Fibroblast of skin of right biceps (primary cell): ENCODE results near the gene B2M.
"Not testable (repeated sequence)": the region's sequence is repeated elsewhere in the genome, so short reads cannot be mapped to it uniquely, and the experiment has no call there.

ENCODE experiments used
- DNase-seq: peaks from one replicate; pipeline ENCODE4 v3.0.0-alpha.2; 2013

B2M gene

DNA sequence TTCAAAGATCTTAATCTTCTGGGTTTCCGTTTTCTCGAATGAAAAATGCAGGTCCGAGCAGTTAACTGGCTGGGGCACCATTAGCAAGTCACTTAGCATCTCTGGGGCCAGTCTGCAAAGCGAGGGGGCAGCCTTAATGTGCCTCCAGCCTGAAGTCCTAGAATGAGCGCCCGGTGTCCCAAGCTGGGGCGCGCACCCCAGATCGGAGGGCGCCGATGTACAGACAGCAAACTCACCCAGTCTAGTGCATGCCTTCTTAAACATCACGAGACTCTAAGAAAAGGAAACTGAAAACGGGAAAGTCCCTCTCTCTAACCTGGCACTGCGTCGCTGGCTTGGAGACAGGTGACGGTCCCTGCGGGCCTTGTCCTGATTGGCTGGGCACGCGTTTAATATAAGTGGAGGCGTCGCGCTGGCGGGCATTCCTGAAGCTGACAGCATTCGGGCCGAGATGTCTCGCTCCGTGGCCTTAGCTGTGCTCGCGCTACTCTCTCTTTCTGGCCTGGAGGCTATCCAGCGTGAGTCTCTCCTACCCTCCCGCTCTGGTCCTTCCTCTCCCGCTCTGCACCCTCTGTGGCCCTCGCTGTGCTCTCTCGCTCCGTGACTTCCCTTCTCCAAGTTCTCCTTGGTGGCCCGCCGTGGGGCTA lies at the start of gene B2M, which contains the start of gene PATL2:
Gene B2M (plus strand): TSS at position 422 of the 647 bp plus-strand sequence. CDS start 30 bp downstream, at position 452.
Gene PATL2 (minus strand): TSS at position 228 of the 647 bp plus-strand sequence. CDS start 34,833 bp downstream, outside the sequence.
- peak; percentile 96 for DNase-seq

GRCh38 chr15:44661576-44661975 lies 49.7 kb upstream of the B2M start:
- DNase-seq = no peak

GRCh38 chr15:44662478-44663409 lies 48.6 kb upstream of the B2M start:
- DNase-seq = peak; percentile 35

DNA sequence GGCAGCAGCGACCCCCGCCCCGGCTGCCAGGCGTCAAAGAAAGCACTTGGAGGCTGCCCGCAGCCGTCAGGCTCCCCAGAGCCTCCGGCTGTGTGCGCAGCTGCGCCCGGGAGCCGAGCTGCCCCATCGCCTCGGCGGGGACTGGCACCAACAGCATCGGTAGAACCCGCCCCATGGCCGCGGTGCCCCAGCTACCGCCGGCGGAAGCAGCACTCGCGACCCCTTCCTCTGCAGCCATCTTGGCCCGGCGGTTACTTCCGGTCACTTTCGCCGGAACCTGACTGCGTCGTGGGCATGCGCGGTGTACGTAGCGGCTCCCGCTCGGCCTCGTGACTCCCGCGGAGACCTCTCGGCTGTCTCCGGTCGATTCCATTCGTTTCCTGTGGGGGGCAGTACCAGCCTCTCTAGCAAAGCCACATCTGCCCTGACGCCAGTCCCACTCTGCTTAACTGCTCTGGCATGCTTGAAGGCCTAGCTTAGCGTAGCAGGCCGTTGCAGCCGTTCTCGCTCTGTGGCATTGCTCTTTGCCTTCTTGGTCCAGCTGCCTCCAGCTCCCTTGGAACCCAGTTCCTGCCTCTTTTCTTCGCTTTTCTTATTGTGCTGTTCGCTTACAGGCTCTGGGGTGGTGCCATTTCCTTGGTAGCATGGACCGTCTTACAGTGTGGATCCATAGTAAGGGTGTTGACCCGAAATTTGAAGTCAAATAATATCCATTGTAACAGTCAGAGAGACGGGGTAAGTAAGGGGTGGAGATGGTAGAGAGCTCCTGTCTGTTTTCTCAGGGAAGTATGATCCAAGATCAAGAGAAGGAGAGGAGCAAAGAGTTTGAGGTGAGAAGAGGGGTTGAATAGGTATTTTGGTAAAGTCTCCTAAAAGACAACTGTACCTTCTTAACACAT lies 47.7 kb upstream of the B2M start, which contains the start of gene SPG11:
Gene SPG11 (minus strand): TSS at position 253 of the 899 bp plus-strand sequence. CDS start 15 bp downstream, at position 238.
- DNase-seq = peak; percentile 97

DNA sequence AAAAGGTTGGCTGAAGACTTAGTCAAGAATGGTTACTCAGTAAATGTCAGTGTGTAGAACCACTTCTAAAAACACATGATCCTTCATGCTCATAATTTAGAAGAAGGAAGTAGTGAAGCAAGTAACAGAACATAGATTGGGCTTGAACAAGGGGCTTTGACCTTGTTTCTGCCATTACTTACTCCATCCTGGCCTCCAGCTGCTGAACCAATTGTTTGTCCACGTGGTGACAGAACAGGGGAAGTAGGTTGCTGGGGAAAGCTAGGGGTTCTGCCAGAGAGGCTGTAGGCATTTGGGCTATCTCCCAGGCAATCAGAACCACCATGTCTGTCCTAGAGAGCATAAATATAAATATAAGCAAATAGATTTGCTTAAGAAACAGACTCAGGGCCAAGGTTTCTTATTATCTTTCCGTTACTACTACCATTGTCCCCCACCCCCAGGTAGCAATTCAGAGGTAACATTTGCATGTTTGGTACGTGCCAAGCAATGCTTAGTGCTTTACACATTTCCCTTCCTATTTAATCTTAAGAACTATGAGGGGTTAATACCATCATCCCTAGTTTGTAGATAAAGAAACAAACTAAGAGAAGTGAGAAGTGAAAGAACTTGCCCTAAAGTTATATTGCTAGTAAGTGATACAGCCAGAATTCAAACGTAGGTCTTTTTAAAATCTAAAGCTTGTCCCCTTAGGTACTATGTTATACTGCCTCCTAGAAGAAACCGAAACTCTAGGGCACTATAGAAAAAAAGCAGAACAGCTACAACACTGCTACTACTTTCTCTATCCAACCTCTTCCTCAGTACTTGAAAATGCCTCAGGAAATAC lies 44.9 kb upstream of the B2M start:
- no peak for DNase-seq

GRCh38 chr15:44667039-44667360 lies 44.3 kb upstream of the B2M start:
- no peak for DNase-seq

- DNase-seq = no peak
Observed at GRCh38 chr15:44668921-44669320, 42.4 kb upstream of the B2M start.

GRCh38 chr15:44670087-44670950 lies 41.0 kb upstream of the B2M start:
- no peak for DNase-seq

GRCh38 chr15:44673639-44674038 lies 37.7 kb upstream of the B2M start:
- no peak for DNase-seq

GRCh38 chr15:44675911-44676310 lies 35.4 kb upstream of the B2M start:
- DNase-seq = no peak

- no peak for DNase-seq
Observed at GRCh38 chr15:44676676-44677075, 34.6 kb upstream of the B2M start.

- DNase-seq = no peak
Observed at GRCh38 chr15:44682211-44682610, 29.1 kb upstream of the B2M start.

- DNase-seq = not testable (repeated sequence)
Observed at GRCh38 chr15:44682809-44683682, 28.3 kb upstream of the B2M start.

DNA sequence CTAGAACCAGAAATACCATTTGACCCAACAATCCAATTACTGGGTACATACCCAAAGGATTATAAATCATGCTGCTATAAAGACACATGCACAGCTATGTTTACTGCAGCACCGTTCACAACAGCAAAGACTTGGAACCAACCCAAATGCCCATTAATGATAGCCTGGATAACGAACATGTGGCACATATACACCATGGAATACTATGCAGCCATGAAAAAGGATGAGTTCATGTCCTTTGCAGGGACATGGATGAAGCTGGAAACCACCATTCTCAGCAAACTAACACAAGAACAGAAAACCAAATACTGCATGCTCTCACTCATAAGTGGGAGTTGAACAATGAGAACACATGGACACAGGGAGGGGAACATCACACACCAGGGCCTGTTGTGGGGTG lies 22.0 kb upstream of the B2M start:
- DNase-seq = not testable (repeated sequence)

GRCh38 chr15:44690245-44690644 lies 21.1 kb upstream of the B2M start:
- not testable (repeated sequence) for DNase-seq

GRCh38 chr15:44692659-44693058 lies 18.7 kb upstream of the B2M start:
- DNase-seq = no peak

GRCh38 chr15:44694416-44694815 lies 16.9 kb upstream of the B2M start:
- DNase-seq = no peak

- no peak for DNase-seq
Observed at GRCh38 chr15:44695294-44695693, 16.0 kb upstream of the B2M start.

- DNase-seq = no peak
Observed at GRCh38 chr15:44697014-44697413, 14.3 kb upstream of the B2M start.

DNA sequence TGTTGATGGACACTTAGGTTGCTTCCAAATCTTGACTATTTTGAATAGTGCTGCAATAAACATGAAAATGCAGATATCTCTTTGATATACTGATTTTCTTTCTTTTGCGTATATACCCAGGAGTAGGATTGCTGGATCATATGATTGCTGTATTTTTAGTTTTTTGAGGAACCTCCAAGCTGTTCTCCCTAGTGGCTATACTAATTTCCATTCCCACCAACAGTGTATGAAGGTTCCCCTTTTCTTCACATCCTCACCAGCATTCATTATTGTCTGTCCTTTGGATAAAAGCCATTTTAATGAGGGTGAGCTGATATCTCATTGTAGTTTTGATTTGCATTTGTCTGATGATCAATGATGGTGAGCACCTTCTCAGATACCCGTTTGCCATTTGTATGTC lies 12.7 kb upstream of the B2M start:
- DNase-seq = no peak
